ENCODE results near the gene SEPTIN5.

SEPTIN5 gene

GRCh38 chr22:19735665-19736510, 21.6 kb downstream of the SEPTIN5 start:
- no peak for DNase-seq

GRCh38 chr22:19737846-19738663, 23.8 kb downstream of the SEPTIN5 start:
- no peak for DNase-seq

- DNase-seq: no peak
These were observed 24.6 kb downstream of the SEPTIN5 start for GRCh38 chr22:19738664-19739447.

GRCh38 chr22:19739448-19739895, 25.2 kb downstream of the SEPTIN5 start:
- DNase-seq: no peak

- DNase-seq: no peak
These were observed 25.7 kb downstream of the SEPTIN5 start for GRCh38 chr22:19739911-19740449.

GRCh38 chr22:19740586-19740985, 26.3 kb downstream of the SEPTIN5 start:
- DNase-seq: no peak

GRCh38 chr22:19741053-19741452, 26.8 kb downstream of the SEPTIN5 start:
- DNase-seq: no peak

- DNase-seq: no peak
These were observed 28.1 kb downstream of the SEPTIN5 start for GRCh38 chr22:19742160-19743066.

- DNase-seq: no peak
These were observed 28.8 kb downstream of the SEPTIN5 start for GRCh38 chr22:19743081-19743480.

GRCh38 chr22:19743651-19744050, 29.3 kb downstream of the SEPTIN5 start:
- no peak for DNase-seq

- no peak for DNase-seq
These were observed 30.2 kb downstream of the SEPTIN5 start for GRCh38 chr22:19744350-19745006.

- no peak for DNase-seq
These were observed 31.1 kb downstream of the SEPTIN5 start for GRCh38 chr22:19745155-19746101.

GRCh38 chr22:19746726-19747125, 32.4 kb downstream of the SEPTIN5 start:
- no peak for DNase-seq

- DNase-seq: no peak
These were observed 33.2 kb downstream of the SEPTIN5 start for GRCh38 chr22:19747551-19747950.

GRCh38 chr22:19748139-19748538, 33.8 kb downstream of the SEPTIN5 start:
- DNase-seq: no peak

GRCh38 chr22:19748991-19749664, 34.8 kb downstream of the SEPTIN5 start:
- no peak for DNase-seq

GRCh38 chr22:19749876-19750275, 35.6 kb downstream of the SEPTIN5 start:
- DNase-seq: no peak

- no peak for DNase-seq
These were observed 36.5 kb downstream of the SEPTIN5 start for GRCh38 chr22:19750507-19751490.
